Inflammatory macrophage (primary cell): ENCODE measurements around the gene RAP1GAP2.
A peak's percentile ranks its signal among the peaks of the same experiment; 100 is the strongest.

Experiments used
- DNase-seq, 2 donors: peaks; one replicate each; pipeline ENCODE4 v3.0.0-alpha.2; 2020 to 2022

The RAP1GAP2 gene

DNA sequence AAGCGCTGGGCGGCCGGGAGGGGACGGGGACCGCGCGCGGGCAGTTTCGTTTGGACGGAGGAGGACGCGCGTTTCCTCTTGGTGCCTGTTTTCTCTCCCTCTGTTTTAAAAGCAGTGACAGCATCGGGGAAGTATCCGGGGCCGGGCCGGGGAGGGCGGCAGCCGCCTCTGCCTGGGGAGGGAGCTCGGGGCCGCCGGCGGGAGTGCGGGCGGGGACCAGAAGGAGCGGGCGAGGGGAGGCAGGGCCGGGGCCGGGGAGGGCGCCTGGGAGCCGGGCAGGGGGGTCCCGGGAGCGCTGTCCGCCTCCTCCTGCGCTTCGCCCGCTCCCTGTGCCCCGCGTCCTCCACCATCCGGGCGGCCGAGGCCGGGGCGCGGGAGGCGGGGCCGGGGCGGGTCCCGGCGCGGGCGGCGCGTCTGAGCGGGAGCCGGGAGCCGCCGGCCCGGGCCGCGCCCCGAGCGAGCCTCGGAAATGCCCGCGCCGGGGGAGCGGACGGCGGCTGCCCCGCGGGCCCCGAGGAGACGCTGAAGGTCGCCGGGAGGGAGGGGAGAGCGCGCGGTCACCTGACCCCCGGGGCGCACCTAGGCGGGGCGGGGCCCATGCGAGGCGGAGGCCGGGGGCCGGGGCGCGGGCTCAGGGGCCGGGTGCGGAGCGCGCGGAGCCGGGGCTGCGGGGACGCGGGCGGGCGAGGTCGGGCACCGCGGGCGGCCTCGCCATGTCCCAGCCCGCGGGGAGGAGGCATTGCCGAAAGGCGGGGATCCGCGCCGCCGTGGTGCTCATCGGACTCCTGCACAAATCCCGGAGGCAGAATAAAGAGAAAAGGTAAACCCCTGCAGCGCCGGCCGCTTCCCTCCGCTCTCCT is 57.3 kb downstream of the RAP1GAP2 start:
- DNase-seq: peak; percentile 47 to 55

DNA sequence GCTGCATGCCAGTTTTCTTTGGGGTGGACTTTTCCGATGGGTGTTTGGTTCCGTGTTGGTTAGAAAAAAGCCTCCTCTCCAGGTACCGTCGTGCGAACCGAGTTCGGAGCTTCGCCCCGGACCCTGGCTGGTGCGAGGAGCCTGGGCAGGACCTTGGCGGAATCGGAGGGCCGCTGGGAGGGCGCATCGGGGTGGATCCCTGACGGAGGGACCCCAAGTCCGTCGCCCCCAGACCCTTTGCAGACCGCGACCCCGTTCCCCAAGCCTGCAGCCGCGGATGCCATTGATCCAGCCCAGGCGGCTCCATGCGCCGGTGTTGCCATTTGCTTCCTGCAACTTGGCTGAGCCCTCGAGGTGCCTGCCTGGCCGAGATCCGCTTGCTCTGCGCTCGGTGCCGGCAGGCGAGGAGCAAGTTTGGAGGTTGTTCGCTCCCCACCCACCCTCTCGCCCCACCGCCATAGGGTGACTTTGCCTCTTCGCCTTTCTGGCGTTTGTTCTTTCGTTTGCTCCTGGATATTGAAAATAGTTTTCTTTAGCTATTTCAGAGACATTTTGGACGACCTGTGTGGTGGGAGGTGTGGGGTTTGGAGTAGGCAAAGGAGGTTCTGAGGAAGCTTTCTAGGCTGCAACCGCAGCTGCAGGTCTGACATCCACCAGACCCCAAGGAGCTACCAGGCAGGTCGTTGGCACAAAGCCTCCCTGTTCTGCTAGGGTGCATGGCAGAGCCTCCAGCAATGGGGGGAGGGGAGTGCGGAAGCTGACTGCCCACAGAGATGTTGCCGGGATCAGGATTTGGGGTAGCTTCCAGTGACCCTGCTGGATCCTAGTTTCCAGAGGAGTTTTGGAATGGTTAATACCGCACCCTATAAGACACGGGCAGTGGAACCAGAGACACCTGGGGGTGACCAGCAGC is 58.2 kb downstream of the RAP1GAP2 start:
- peak in 1 of 2 donors; percentile 24 for DNase-seq

DNA sequence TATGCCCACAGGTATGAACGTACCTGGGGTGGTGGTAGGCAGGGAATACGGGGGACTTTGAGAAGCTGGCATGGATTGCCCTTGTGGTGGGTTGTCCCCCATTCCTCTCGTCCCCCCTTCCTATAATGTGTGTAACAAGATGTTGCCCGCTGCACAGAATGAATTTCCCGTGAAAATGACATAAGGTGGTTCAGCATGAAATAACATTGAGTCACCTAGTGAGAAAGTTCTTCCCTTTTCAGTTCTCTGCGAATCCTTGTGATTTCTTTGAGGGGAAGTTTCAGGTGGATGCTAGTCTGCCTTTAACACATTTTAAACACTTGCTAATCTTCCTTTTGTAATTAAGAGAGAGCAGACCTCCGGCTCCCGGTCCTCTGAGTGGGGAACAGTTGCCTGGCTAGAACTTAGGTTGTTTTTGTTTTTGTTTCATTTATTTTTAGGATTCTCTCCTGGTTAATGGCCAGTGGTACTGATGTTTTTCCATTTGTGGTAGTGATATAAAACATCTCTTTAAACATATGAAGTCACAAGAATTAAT is 58.9 kb downstream of the RAP1GAP2 start:
- DNase-seq: no peak

DNA sequence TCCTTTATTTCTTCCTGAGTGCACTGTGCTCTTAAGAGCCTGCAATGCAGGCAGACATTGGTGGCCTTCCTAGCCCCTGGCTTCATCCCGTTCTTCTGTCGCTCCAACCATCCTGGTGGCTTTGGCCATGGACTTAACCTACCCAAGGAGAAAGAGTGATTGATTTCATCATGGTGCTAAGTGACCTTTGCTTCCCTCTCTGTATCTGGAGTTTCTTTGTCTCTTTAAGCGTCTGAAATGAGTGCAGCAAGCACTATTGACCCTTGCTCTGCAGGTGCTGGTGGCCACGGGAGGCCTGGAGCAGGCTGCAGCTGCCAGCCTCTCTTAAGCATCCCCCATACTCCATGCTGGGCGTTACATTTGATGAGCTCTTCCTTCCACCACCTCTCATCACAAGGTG is 60.5 kb downstream of the RAP1GAP2 start:
- no peak for DNase-seq

DNA sequence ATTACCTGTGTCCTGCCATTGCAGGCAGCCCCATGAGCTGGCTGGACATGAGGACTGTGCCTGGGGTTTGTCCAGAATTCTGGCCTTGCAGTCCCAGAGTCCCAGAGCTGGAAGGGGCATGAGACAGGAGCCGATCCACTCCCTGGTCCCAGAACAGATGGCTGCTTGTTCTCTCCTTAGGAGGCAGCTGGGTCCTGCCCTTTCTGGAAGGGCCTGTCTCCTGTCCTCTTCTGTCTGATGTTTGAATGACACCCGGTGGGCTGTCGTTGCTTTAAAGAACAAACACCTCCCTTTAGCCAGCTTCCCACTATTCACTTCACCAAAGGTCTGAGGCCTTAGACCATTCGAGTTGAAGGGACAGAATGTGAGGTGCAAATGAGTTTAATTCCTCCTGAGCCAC is 63.8 kb downstream of the RAP1GAP2 start:
- no peak for DNase-seq

DNA sequence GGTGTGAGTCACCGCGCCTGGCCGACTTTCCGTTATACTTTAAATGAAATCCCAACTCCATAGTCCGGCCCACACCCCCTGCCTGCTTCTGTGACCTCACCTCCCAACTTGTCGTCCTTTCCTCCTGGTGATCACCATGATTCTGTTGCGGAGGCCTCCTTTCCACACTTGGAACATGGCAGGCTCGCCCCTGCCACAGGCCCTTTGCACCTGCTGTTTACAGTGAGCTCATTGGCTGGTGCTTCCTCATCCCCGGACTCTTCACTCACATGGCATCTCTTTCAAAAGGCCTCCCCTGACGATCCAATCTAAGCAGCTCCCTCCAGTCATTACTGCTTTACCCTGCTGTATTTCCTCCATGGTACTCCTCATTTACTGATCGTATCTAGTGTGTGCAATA is 64.6 kb downstream of the RAP1GAP2 start:
- DNase-seq: no peak

DNA sequence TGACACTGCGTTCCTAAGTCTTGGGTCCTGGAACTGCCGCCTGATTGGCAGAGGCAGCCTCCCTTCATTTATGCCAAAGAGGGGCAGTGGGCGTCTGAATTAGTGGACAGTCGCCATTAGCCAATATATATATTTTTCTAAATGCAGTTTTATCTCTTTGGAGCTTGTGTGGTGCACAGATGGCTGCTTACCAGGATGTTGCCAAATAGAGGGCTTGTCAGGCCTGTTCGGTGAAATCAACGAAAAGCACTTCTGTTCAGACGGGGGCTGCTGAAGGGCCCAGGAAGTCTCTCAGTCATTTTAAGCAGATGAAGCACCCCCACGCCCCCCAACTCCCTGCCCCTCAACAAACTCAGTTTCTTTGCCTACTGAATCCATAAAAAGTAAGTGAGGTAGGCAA is 66.0 kb downstream of the RAP1GAP2 start:
- DNase-seq: no peak

DNA sequence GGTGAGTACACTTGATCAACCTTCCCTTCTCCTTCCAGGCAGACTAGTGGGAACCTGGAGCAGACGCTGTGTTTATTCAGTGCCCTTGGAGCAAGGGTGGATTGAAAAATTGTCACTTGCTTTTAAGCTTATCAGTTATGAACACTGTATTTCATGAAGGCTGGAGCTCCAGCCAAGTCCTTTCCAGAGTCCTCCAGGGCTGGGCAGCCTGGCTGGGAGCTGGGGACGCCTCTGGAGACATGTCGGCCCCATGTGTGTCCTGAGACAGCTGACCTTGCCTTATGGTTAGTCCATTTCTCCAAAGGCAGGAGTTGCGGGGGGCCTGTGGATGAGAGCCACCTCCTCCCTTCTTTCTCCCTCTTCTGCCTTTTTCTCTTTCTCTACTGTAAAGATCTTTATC is 67.0 kb downstream of the RAP1GAP2 start:
- no peak for DNase-seq

DNA sequence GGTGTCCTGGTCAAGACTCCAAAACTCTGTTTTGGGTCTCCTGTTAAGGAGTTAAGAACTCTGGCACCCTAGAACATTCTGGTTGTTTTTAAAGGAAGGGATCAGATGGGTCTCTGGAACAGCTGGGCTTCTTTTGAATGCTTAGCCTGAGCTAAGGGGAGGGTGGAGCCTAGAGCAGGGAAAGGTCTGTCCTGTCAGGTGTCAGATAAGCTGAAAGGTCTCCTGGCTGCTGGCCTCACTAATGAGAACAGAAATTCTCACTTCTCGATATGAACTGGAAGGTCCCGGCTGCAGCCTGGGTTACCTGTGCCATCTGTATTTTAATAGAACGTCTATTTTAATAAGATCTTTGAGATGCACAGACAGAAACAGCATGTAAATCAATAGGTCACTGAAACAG is 69.0 kb downstream of the RAP1GAP2 start:
- DNase-seq: no peak

DNA sequence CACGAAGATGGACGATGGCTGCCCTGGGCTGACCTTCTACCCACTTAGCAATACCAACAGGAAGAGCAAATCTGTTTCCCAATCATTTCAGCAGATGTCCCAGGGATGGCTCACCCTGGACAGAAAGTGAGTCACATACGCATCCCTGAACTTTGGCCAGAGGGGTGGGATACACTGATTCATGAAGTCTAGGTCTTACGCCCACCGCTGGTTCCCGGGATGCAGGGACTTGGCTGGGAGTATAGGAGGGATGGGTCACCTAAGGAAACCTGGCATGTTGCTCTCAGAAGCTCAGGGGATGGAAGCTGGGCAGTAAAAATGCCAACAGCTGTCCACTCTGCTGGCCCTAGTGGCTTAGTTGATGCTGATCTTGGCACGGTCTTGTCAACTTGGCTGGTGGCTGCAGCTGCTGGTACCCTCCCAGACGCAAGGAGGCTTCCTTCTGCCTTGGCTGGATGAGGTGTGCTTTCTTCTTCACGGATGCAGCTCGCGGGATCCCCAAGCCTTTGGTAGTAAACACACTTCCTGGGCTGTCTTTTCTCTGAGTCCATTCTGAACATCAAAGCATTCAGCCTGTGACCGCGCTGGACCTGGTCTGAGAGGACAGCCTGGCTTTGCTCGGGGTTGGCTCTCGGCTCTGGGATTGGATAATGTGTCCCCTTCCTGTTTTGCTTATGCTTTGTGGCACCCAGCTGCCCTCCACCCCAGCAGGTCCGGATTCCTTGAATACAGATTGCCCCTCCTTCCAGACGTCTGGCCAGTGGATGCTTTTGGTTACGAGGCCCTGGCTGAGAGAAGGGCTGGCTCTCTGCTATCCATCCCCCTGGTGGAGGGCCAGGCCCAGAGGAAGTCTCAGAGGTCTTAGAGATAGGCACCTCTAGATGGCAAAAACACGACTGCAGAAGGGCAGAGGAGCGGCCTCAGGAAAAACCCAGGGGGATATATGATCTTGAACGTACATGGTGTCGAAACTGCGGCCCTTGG is 71.5 kb downstream of the RAP1GAP2 start:
- peak in 1 of 2 donors; percentile 29 for DNase-seq

DNA sequence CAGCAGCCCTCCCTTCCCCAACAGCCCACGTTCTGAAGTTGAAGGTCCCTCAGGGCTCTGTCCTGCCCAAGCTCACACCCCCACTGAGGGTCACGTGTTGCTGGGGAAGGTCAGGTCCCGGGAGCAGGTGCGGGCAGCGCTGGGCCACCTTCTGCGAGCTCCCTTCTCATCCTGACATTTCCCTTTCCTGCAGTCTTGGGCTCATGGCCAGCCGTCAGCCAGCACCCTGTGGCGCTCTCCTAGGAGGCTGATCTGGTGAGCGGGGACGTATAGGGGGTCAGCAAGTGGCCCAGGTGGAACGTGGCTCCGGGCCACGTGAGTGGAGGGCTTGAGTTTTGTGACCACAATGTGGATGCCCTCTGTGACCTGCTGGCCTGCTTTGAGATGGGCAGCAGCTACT is 73.4 kb downstream of the RAP1GAP2 start:
- no peak for DNase-seq

DNA sequence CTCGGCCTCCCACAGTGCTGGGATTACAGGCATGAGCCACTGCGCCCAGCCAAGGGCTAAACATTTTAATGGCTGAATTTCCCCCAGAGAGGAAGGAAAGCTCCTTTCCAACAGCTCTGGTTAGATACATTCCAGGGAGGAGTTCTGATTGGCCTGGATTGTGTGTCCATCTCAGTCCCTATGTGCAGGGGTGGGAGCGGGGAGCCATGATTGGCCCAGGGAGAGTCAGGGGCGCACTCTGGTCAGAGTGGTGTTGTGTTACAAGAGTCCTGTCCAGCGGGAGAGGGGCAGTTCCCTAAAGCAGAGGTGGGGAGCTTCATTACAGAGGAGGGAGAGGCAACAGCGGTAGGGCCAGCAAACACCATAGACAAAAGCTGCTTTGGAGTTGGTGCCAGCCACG is 75.0 kb downstream of the RAP1GAP2 start:
- no peak for DNase-seq

DNA sequence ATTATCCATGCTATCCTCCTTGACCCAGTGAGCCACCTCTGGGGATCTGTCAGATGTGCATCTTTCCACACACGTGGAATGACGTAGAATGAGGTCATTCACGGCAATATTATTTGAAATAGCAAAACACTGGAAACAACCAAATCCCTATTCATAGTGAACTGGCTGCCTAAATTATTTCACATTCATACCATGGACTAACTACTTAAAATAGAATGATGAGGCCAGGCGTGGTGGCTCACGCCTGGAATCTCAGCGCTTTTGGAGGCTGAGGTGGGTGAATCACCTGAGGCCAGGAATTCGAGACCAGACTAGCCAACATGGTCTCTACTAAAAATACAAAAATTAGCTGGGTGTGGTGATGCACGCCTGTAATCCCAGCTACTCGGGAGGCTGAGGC is 75.5 kb downstream of the RAP1GAP2 start:
- DNase-seq: no peak

DNA sequence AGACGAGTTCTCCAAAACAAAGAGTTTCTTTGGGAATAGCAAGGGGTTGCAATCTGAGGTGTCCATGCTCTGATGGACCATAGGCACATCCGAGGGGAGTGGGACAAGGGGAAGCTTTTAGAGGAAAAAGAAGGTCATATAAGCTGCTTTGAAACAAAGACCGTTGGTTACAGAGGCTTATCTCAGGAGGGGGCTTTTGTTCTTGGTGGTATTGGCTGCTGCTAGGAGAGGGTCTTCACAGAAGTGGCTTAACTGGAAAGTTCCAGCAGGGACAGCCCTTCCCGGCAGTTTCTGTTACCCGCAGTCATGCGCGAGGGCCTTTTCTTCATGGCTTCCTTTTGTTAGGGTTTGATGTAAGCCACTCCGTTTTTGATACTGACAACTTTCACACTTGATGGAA is 76.0 kb downstream of the RAP1GAP2 start:
- DNase-seq: no peak

DNA sequence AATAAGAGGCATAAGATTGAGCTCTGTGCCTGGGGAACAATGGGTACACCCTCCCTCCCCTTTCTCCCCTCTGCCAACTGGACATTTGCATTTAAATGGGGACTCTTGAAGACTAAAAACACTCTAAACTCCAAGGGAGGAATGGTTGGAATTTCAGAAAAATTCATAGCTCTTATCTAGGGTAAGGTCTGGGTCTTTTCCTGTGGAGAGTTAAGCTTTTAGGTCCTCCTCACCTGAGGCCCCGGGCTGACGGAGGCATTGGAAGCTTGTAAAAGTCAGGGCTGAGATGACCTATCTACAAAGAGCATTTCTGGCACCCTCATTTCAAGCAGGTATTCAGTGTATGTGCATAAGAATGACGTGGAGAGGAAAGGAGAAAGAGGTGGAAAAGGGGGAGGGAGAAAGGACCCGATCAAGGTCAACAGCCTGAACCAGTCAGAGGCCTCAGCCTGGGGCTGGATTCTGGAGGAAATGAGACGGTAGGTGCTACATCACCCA is 78.0 kb downstream of the RAP1GAP2 start:
- no peak for DNase-seq

DNA sequence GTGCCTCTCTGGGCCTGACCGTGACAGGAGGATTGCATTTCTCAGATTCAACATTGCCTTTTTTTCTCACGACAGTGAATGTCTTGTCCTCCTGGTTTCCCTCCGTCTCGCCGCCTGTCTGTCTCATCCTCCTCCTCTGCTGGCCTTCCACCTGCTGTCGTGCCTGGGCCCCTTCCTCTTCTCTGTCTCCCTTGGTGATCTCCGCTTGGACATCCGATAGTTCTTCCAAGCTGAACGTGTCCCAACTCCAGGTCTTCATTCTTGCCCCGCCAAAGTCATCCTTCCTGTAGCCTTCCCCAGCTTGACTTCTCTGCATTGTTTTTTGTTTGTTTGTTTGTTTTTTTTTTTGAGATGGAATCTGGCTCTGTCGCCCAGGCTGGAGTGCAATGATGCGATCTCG is 79.4 kb downstream of the RAP1GAP2 start:
- no peak for DNase-seq

DNA sequence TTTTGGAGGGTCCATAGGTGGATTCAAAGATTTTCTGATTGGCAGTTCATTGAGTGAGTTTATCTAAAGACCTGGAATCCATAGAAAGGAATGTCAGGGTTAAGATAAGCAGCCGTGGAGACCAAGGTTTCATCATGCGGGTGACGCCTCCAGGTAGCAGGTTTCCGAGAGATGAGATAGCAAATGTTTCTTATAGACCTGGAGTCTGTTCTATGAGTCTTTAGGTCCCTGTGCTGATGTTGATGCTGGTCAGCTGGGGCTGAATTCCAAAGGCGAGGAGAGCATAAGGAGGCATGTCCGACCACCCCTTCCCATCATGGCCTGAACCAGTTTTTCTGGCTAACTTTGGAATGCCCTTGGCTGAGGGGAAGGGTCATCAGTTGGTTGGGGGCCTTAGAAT is 80.2 kb downstream of the RAP1GAP2 start:
- no peak for DNase-seq

DNA sequence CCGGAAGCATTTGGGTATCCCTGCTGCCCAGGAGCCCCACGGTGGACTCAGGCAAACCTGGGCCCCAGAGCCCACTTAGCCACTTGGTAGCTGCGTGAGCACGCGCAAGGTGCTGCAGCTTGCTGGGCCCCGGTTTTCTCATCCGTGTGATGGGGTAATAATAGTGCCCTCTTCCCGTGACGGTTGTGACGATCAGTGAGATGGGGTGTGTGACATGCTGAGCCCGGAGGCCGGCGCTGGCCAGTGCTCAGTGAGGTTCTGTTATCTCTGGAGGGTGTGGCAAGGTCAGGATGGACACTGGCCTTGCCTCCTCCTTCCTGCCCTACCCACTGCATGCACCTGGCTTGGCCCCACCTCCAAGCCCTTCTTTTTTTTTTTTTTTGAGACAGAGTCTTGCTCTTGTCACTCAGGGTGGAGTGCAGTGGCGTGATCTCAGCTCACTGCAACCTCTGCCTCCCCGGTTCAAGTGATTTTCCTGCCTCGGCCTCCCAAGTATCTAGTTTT is 82.6 kb downstream of the RAP1GAP2 start:
- no peak for DNase-seq

DNA sequence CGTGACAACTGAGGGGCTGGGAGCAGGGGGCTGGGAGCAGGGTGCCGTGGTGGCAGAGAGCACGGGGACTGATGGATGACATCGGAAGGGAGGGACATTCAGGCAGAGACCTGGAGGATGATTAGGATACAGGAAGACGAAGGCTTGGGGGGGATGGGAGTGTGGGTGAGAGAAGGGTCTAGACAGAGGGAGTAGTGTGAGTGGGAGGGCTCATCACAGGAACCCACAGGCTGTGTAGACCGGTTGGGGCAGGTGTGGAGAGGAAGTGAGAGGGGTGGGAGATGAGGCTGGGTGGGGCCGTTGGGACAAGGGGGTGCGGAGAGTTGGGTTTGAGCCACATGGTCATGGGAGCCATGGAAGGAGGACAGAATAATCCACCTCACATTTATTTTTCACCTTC is 83.8 kb downstream of the RAP1GAP2 start:
- DNase-seq: no peak

DNA sequence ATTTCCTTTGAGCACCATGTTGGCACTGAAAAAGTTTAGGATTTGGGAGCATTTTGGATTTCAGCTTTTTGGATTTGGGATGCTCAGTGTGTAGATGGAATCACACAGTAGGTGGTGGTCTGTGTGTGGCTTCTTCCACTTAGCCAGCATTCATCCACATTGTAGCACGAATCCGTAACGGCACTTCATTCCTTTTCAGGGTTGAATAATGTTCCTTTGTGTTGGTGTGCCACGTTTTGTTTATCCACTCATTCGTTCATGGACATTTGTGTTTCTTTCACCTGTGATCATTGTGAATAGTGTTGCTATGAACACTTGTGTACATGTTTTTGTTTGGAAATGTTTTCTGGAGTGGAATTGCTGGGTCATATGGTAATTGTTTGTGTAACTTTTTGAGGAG is 85.1 kb downstream of the RAP1GAP2 start:
- no peak for DNase-seq

DNA sequence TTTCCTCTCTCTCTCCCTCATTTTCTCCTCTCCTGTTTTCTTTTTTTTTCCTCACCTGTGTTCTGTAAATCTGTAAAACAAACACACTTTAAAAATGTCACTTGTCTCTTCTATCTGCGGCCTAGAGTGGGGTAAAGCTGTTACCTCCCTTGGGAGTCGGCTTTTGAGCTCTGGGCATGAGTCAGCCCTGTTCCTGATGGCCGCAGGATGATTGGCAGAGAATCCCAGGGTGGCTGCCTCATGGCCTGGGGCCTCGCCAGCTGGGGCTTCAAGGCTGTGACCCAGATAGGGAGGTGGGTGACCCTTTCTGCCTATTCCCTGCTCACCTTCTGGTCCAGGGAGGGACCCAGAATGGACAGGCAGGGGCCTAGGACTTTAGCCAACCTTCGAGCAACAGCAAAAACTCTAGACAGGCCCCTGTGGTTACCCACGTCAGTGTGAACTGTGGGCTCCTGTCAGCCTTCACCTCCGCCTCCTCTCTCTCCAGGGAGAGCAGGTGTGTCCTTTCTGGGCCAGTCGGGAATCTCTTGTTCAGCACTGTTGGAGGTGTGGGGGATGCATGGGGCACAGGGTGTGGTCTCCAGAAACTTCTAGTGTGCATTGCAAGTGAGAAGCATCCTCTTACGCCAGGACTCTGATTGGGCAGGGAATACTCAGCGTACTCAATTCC is 87.4 kb downstream of the RAP1GAP2 start:
- DNase-seq: no peak
